Adrenal gland (tissue), 12 donors: ENCODE data around the gene UBA3. TPM values are rescaled to one million over a fixed set of nuclear protein-coding genes. Genes with fewer than 3 reads are reported as not detected.

ENCODE experiments used
- DNase-seq, 7 donors: peaks; one replicate each; pipeline ENCODE4 v3.0.0-alpha.2; 2019 to 2020
- H3K27ac ChIP-seq, 5 donors: fragments of 200-600 bp; sonication (generic) in 4 of 5; 1 replicate in 3 of 5; 2 replicates in 2 of 5; pipeline versions ENCODE4 v1.5.1 to v1.8.0; 2016 to 2020; ENCODE audit warnings: mild to moderate bottlenecking in 1 of 5
- H3K27me3 ChIP-seq: fragments of 200-600 bp; 2 replicates; pipeline ENCODE4 v1.8.0; 2021
- H3K36me3 ChIP-seq, 2 donors: fragments of 200-600 bp; replicated peaks in 1 of 2; 1 replicate in 1 of 2; 2 replicates in 1 of 2; pipeline versions ENCODE4 v1.5.1 to v1.8.0; 2018 to 2022
- H3K4me1 ChIP-seq, 2 donors: fragments of 200-600 bp; replicated peaks in 1 of 2; 1 replicate in 1 of 2; 2 replicates in 1 of 2; pipeline versions ENCODE4 v1.5.1 to v1.8.0; 2018 to 2021
- H3K4me3 ChIP-seq, 4 donors: fragments of 200-600 bp; sonication (generic) in 3 of 4; one replicate each; pipeline ENCODE4 v1.5.1; 2016 to 2018
- H3K9me3 ChIP-seq, 3 donors: fragments of 200-600 bp; sonication (generic) in 1 of 3; replicated peaks in 1 of 3; 1 replicate in 2 of 3; 2 replicates in 1 of 3; pipeline versions ENCODE4 v1.5.1 to v1.8.0; 2016 to 2021
- CTCF ChIP-seq, 6 experiments: fragments of 450-650 bp in 4 of 6; fragments of 200-600 bp in 2 of 6; sonication (generic) in 1 of 6; IDR thresholded peaks; 1 replicate in 5 of 6; 2 replicates in 1 of 6; pipeline versions ENCODE4 v1.5.1 to v1.8.0; 2016 to 2021; ENCODE audit warnings: antibody characterized with exemption in 6 of 6, mild to moderate bottlenecking in 2 of 6, moderate library complexity in 1 of 6
- POLR2A ChIP-seq, 2 donors: fragments of 450-650 bp; IDR thresholded peaks; one replicate each; pipeline ENCODE4 v1.6.1; 2017; ENCODE audit warnings: antibody characterized with exemption in 2 of 2, mild to moderate bottlenecking in 2 of 2, moderate library complexity in 1 of 2
- WGBS, 4 donors: extraction: QIAGEN DNeasy Blood & Tissue Kit in 2 of 4; methylation state at CpG; one replicate each; pipeline versions ENCODE4 v1.1.5 to v1.1.7; 2013 to 2017; 5-methylcytosine and 5-hydroxymethylcytosine counted together
- intact Hi-C, 2 donors: fragments of 100-400 bp; cut with DNase I; formaldehyde crosslinking; loops; one replicate each; pipeline versions ENCODE4 v1.14.1 to v1.15.0; 2022 to 2023
- microRNA counts, 2 donors: library from miRNA; unstranded; fragments of <30 nt; microRNA quantifications; one replicate each; lab custom pipeline; 2016
- microRNA-seq, 3 donors: library from miRNA; unstranded; fragments of <30 nt; microRNA quantifications; one replicate each; pipeline ENCODE4, GENCODE V29; 2017 to 2020
- polyA plus RNA-seq, 3 donors: library from polyadenylated mRNA; stranded (reverse); fragments of 200-250 nt in 2 of 3; fragments of 350-450 nt in 1 of 3; fragmentation: Illumina TruSeq in 1 of 3; extraction: RNeasy Lipid Tissue Mini Kit (QIAGEN cat#74804) in 1 of 3; gene quantifications; one replicate each; pipeline ENCODE4 v1.2.3, GENCODE V29; 2013 to 2014
- small RNA-seq, 2 donors: library from RNA; depleted of rRNA; stranded (forward); fragments of <200 nt; gene quantifications; one replicate each; pipeline ENCODE3, GENCODE V24; 2016
- total RNA-seq, 9 donors: library from RNA; depleted of rRNA in 4 of 9; stranded (reverse); fragments of >200 nt in 4 of 9; fragments of 120-200 nt in 1 of 9; fragmentation: NEBNext Ultra II Directional in 1 of 9; extraction: Animal tissue kit (Norgen Biotek cat#: 25700) in 1 of 9; gene quantifications; one replicate each; pipeline versions ENCODE4 v1.1.0 to v1.2.4, GENCODE V29; 2013 to 2023
- donor health status: healthy with polysubstance abuse.
- donor health status: Bipolar disorder and iron deficiency.
- donor health status: DM: yes; HTN: yes; CAD: no.
- donor health status: DM: no; HTN: no; CAD: no.
- donor health status: DM: no; HTN: no; CAD: no.
- donor health status: DM: yes; HTN: yes; CAD: no.

The UBA3 gene
- total and polyA plus RNA-seq, 12 donors, result 31.8 to 85.7 (median 61.5) TPM

- TF ChIP-seq CTCF (IDR thresholded peaks at IDR 0.05) (no peak), POLR2A (IDR thresholded peaks at IDR 0.05) (no peak)
Measured at GRCh38 chr3:69005071-69005790, 74.9 kb downstream of the UBA3 start.

More at GRCh38 chr3:69005071-69005790, 74.9 kb downstream of the UBA3 start:
- H3K9me3 ChIP-seq, result no peaks in the 10 kb centered on the region
- H3K27ac ChIP-seq, result no peak overlapping the region
- 75 to 85% (median 79%) methylated on average over 6 of the region's 6 CpGs for WGBS, 4 donors
- no peak for DNase-seq
- H3K27me3 ChIP-seq, result no peaks in the 10 kb centered on the region
- intact Hi-C loops, result no loop called here
- H3K4me3 ChIP-seq, result no peak overlapping the region
- H3K36me3 ChIP-seq, result peaks cover 0 to 60% of the 10 kb centered on the region in 2 donors
- H3K4me1 ChIP-seq, result no peaks in the 10 kb centered on the region

MicroRNA genes within 50 kb of the gene (microRNA counts, 767-probe panel; counts per million panel counts)
- 0 counts per million in 2 donors for microRNA hsa-miR-3136-5p (lab: Ali Mortazavi, UCI)

Small RNA genes lying within 50 kb of the gene (microRNA-seq; reads per million reads assigned to microRNA genes)
- gene MIR3136, result 0 to 0.57 (median 0.45) reads per million in 3 donors

Small RNA genes lying within 50 kb of the gene (small RNA-seq; reads per million reads assigned to genes)
- gene MIR3136, result 0 to 0.08 reads per million in 2 donors

Other genes starting within 250 kb of the UBA3 start
- gene TAFA4, start 147.8 kb downstream of the UBA3 start, total RNA-seq, result 10 to 100 TPM in 2 of 9 donors, 1 to 10 TPM in 7; 2.4 to 15.5 (median 4.8) TPM
- 1 to 10 TPM; 2.8 to 7.4 (median 6.2) TPM for gene TAFA4, start 147.8 kb downstream of the UBA3 start, polyA plus RNA-seq
- 10 to 100 TPM; 15.9 to 39.1 (median 19.1) TPM for gene EOGT, start 66.7 kb downstream of the UBA3 start, total RNA-seq
- 10 to 100 TPM; 21.5 to 43.7 (median 22.3) TPM for gene EOGT, start 66.7 kb downstream of the UBA3 start, polyA plus RNA-seq
- 10 to 100 TPM; 16.8 to 41.9 (median 27.3) TPM for gene TMF1, start 28.0 kb downstream of the UBA3 start, total RNA-seq
- 10 to 100 TPM in 1 of 3 donors, 1 to 10 TPM in 2; 6.9 to 38.1 (median 9.8) TPM for gene TMF1, start 28.0 kb downstream of the UBA3 start, polyA plus RNA-seq
- 100 to 1,000 TPM; 105 to 276 (median 186) TPM for gene ARL6IP5, start 4.6 kb upstream of the UBA3 start, total RNA-seq
- 100 to 1,000 TPM; 100 to 198 (median 130) TPM for gene ARL6IP5, start 4.6 kb upstream of the UBA3 start, polyA plus RNA-seq
- gene LMOD3, start 42.2 kb upstream of the UBA3 start, total RNA-seq, result under 1 TPM in 3 of 9 donors, not detected in 6; 0.04 to 0.14 (median 0.10) TPM
- gene LMOD3, start 42.2 kb upstream of the UBA3 start, polyA plus RNA-seq, result under 1 TPM; 0.03 to 0.08 (median 0.07) TPM